ENCODE measurements around the gene PPP4R2.

DNA sequence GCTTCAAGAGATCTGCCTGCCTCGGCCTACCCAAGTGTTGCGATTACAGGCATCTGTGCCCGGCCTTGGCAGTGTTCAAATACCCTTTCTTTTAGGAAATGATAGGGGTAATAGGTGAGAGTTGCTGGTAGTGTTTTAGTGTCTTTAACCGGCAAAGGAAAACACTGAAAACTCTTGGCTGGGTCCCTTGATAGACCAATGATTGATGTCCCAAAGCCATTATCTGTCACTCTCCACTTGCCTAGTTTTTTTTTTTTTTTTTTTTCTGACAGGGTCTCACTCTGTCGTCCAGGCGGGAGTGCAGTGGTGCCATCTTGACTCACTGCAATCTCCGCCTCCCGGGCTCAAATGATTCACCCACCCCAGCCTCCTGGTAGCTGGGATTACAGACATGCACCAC, 84.5 kb downstream of the PPP4R2 start:
- TF ChIP-seq, protein P1, sequence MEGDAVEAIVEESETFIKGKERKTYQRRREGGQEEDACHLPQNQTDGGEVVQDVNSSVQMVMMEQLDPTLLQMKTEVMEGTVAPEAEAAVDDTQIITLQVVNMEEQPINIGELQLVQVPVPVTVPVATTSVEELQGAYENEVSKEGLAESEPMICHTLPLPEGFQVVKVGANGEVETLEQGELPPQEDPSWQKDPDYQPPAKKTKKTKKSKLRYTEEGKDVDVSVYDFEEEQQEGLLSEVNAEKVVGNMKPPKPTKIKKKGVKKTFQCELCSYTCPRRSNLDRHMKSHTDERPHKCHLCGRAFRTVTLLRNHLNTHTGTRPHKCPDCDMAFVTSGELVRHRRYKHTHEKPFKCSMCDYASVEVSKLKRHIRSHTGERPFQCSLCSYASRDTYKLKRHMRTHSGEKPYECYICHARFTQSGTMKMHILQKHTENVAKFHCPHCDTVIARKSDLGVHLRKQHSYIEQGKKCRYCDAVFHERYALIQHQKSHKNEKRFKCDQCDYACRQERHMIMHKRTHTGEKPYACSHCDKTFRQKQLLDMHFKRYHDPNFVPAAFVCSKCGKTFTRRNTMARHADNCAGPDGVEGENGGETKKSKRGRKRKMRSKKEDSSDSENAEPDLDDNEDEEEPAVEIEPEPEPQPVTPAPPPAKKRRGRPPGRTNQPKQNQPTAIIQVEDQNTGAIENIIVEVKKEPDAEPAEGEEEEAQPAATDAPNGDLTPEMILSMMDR (IDR thresholded peaks at IDR 0.05), result no peak
- TF ChIP-seq EZH2phosphoT487 (IDR thresholded peaks at IDR 0.05), result no peak
